Central memory CD8-positive, alpha-beta T cell (primary cell): ENCODE data around the gene UBR3.
"Not testable (repeated sequence)": the region's sequence is repeated elsewhere in the genome, so short reads cannot be mapped to it uniquely, and the experiment has no call there.

Source experiments
- ATAC-seq: fragments of 150-1000 bp; cut with Tn5 transposase; replicated peaks from 2 replicates; pipeline ENCODE4 v1.10.0; 2022; ENCODE audit warnings: mild to moderate bottlenecking, moderate FRiP score, moderate number of reproducible peaks; ENCODE audit not compliant: poor library complexity, severe bottlenecking; ENCODE audit errors: extremely low read depth
- DNase-seq, 2 donors: peaks; one replicate each; pipeline ENCODE4 v3.0.0; 2021; ENCODE audit warnings: low spot score in 2 of 2
- H3K27ac Mint-ChIP-seq: one replicate; pipeline ENCODE4 v1.8.0; 2022; ENCODE audit warnings: low read depth, mild to moderate bottlenecking, moderate library complexity, mixed read lengths
- H3K27me3 Mint-ChIP-seq: one replicate; pipeline ENCODE4 v1.8.0; 2022; ENCODE audit warnings: mixed read lengths
- H3K36me3 Mint-ChIP-seq: one replicate; pipeline ENCODE4 v1.8.0; 2022; ENCODE audit warnings: mild to moderate bottlenecking, moderate library complexity, mixed read lengths; ENCODE audit not compliant: insufficient read depth
- H3K4me1 Mint-ChIP-seq: one replicate; pipeline ENCODE4 v1.8.0; 2022; ENCODE audit warnings: mixed read lengths
- H3K4me3 Mint-ChIP-seq: one replicate; pipeline ENCODE4 v1.8.0; 2022; ENCODE audit warnings: mild to moderate bottlenecking, moderate library complexity, mixed read lengths
- H3K9me3 Mint-ChIP-seq: one replicate; pipeline ENCODE4 v1.8.0; 2022; ENCODE audit warnings: mixed read lengths

UBR3 gene

GRCh38 chr2:169828141-169828811, 1.0 kb downstream of the UBR3 start:
- peaks cover 66% of the 10 kb centered on the region for H3K4me1 Mint-ChIP-seq
- ATAC-seq (peak; percentile 40), DNase-seq (no peak)

GRCh38 chr2:169834401-169834800, 7.1 kb downstream of the UBR3 start:
- H3K4me3 Mint-ChIP-seq = no peak overlapping the region
- H3K27me3 Mint-ChIP-seq = no peaks in the 10 kb centered on the region
- DNase-seq (no peak), ATAC-seq (no peak)
- no peak overlapping the region for H3K27ac Mint-ChIP-seq
- no peaks in the 10 kb centered on the region for H3K9me3 Mint-ChIP-seq
- H3K36me3 Mint-ChIP-seq = peaks cover 9% of the 10 kb centered on the region
- H3K4me1 Mint-ChIP-seq = peaks cover 60% of the 10 kb centered on the region

More at GRCh38 chr2:169828141-169828811, 1.0 kb downstream of the UBR3 start:
- Mint-ChIP-seq H3K4me3 (peak overlapping the region; percentile 96), H3K36me3 (peaks cover 27% of the 10 kb centered on the region), H3K27ac (peak overlapping the region; percentile 92), H3K27me3 (no peaks in the 10 kb centered on the region), H3K9me3 (no peaks in the 10 kb centered on the region)

GRCh38 chr2:169838743-169839489, 11.7 kb downstream of the UBR3 start:
- peaks cover 6% of the 10 kb centered on the region for H3K36me3 Mint-ChIP-seq

GRCh38 chr2:169839954-169840746, 12.9 kb downstream of the UBR3 start:
- Mint-ChIP-seq H3K27ac (peak overlapping the region; percentile 27), H3K9me3 (no peaks in the 10 kb centered on the region), H3K36me3 (peaks cover 9% of the 10 kb centered on the region), H3K27me3 (no peaks in the 10 kb centered on the region), H3K4me1 (peaks cover 45% of the 10 kb centered on the region), H3K4me3 (no peak overlapping the region)
- DNase-seq (no peak), ATAC-seq (no peak)

More at GRCh38 chr2:169838743-169839489, 11.7 kb downstream of the UBR3 start:
- Mint-ChIP-seq H3K27me3 (no peaks in the 10 kb centered on the region), H3K9me3 (no peaks in the 10 kb centered on the region), H3K27ac (peak overlapping the region; percentile 27), H3K4me3 (no peak overlapping the region), H3K4me1 (peaks cover 52% of the 10 kb centered on the region)
- ATAC-seq (no peak), DNase-seq (no peak)

GRCh38 chr2:169840747-169841142, 13.5 kb downstream of the UBR3 start:
- H3K36me3 Mint-ChIP-seq = peaks cover 9% of the 10 kb centered on the region
- DNase-seq (no peak), ATAC-seq (no peak)
- H3K9me3 Mint-ChIP-seq = no peaks in the 10 kb centered on the region
- H3K27me3 Mint-ChIP-seq = no peaks in the 10 kb centered on the region
- H3K4me1 Mint-ChIP-seq = peaks cover 47% of the 10 kb centered on the region
- no peak overlapping the region for H3K4me3 Mint-ChIP-seq
- H3K27ac Mint-ChIP-seq = no peak overlapping the region

GRCh38 chr2:169841625-169842024, 14.4 kb downstream of the UBR3 start:
- not testable (repeated sequence) for H3K27ac Mint-ChIP-seq, ATAC-seq, H3K27me3 Mint-ChIP-seq, H3K9me3 Mint-ChIP-seq, H3K4me3 Mint-ChIP-seq, DNase-seq
- Mint-ChIP-seq H3K36me3 (peaks cover 11% of the 10 kb centered on the region), H3K4me1 (peaks cover 52% of the 10 kb centered on the region)

- Mint-ChIP-seq H3K4me3 (no peak overlapping the region), H3K9me3 (no peaks in the 10 kb centered on the region), H3K27ac (no peak overlapping the region), H3K27me3 (no peaks in the 10 kb centered on the region), H3K4me1 (peaks cover 47% of the 10 kb centered on the region), H3K36me3 (peaks cover 11% of the 10 kb centered on the region)
- no peak for ATAC-seq
- DNase-seq = no peak
These were observed 17.8 kb downstream of the UBR3 start for GRCh38 chr2:169845016-169845415.

- Mint-ChIP-seq H3K4me1 (peaks cover 54% of the 10 kb centered on the region), H3K36me3 (peaks cover 12% of the 10 kb centered on the region)
- not testable (repeated sequence) for ATAC-seq, H3K27ac Mint-ChIP-seq, H3K4me3 Mint-ChIP-seq, DNase-seq, H3K9me3 Mint-ChIP-seq, H3K27me3 Mint-ChIP-seq
These were observed 21.9 kb downstream of the UBR3 start for GRCh38 chr2:169848959-169849693.

GRCh38 chr2:169849710-169850109, 22.5 kb downstream of the UBR3 start:
- ATAC-seq (no peak), DNase-seq (no peak)
- H3K4me3 Mint-ChIP-seq = no peak overlapping the region
- H3K27me3 Mint-ChIP-seq = no peaks in the 10 kb centered on the region
- no peaks in the 10 kb centered on the region for H3K9me3 Mint-ChIP-seq
- H3K27ac Mint-ChIP-seq = no peak overlapping the region
- H3K4me1 Mint-ChIP-seq = peaks cover 54% of the 10 kb centered on the region
- peaks cover 12% of the 10 kb centered on the region for H3K36me3 Mint-ChIP-seq

- peaks cover 6% of the 10 kb centered on the region for H3K36me3 Mint-ChIP-seq
These were observed 25.9 kb downstream of the UBR3 start for GRCh38 chr2:169853041-169853668.

GRCh38 chr2:169855281-169856258, 28.3 kb downstream of the UBR3 start:
- Mint-ChIP-seq H3K36me3 (peaks cover 10% of the 10 kb centered on the region), H3K4me1 (peaks cover 30% of the 10 kb centered on the region)
- H3K27ac Mint-ChIP-seq, H3K4me3 Mint-ChIP-seq, ATAC-seq, H3K27me3 Mint-ChIP-seq, DNase-seq, H3K9me3 Mint-ChIP-seq: not testable (repeated sequence)

More at GRCh38 chr2:169853041-169853668, 25.9 kb downstream of the UBR3 start:
- no peaks in the 10 kb centered on the region for H3K9me3 Mint-ChIP-seq
- no peak overlapping the region for H3K4me3 Mint-ChIP-seq
- no peaks in the 10 kb centered on the region for H3K27me3 Mint-ChIP-seq
- ATAC-seq (no peak), DNase-seq (no peak)
- peaks cover 30% of the 10 kb centered on the region for H3K4me1 Mint-ChIP-seq
- H3K27ac Mint-ChIP-seq = no peak overlapping the region
